GM13977 (cell line): ENCODE data around the gene RGR.

ENCODE experiments used
- DNase-seq: peaks from one replicate; pipeline ENCODE4 v3.0.0; 2012; ENCODE audit warnings: low spot score
- CTCF ChIP-seq: IDR thresholded peaks from 2 replicates; pipeline ENCODE4 v1.5.1; 2012; ENCODE audit warnings: mild to moderate bottlenecking, control low read depth; ENCODE audit not compliant: insufficient read depth; ENCODE audit errors: extremely low read depth, missing control alignments
- in situ Hi-C: fragments of 300-500 bp; cut with MboI; formaldehyde crosslinking; loops from one replicate; pipeline ENCODE4 v1.12.0; 2022; ENCODE audit warnings: low sequenced_read_pairs, low pct_unique_long_range_greater_than_20kb, mixed read lengths, inconsistent platforms; ENCODE audit not compliant: unreplicated experiment

Gene RGR

GRCh38 chr10:84244651-84245270 lies at the start of gene RGR:
RGR (plus strand) TSS chr10:84245053; CDS start chr10:84245091, 38 bp downstream.
- no peak for DNase-seq
- in situ Hi-C loops, result no loop called here
- TF ChIP-seq CTCF, result no peak

GRCh38 chr10:84196083-84196482 lies 48.8 kb upstream of the RGR start:
- in situ Hi-C loops, result no loop called here

GRCh38 chr10:84196941-84197340 lies 47.9 kb upstream of the RGR start:
- no peak for TF ChIP-seq CTCF
- no peak for DNase-seq
- in situ Hi-C loops, result no loop called here

More at GRCh38 chr10:84196083-84196482, 48.8 kb upstream of the RGR start:
- TF ChIP-seq CTCF, result no peak
- no peak for DNase-seq

- DNase-seq, result no peak
- in situ Hi-C loops, result no loop called here
These were observed 47.2 kb upstream of the RGR start for GRCh38 chr10:84197643-84198042.

GRCh38 chr10:84198206-84198915 lies 46.5 kb upstream of the RGR start:
- no peak for DNase-seq
- TF ChIP-seq CTCF, result no peak
- in situ Hi-C loops, result no loop called here

More at GRCh38 chr10:84197643-84198042, 47.2 kb upstream of the RGR start:
- no peak for TF ChIP-seq CTCF

- no peak for TF ChIP-seq CTCF
- in situ Hi-C loops, result no loop called here
These were observed 44.2 kb upstream of the RGR start for GRCh38 chr10:84200537-84201243.

More at GRCh38 chr10:84200537-84201243, 44.2 kb upstream of the RGR start:
- DNase-seq, result no peak
